G401.6 (cell line): Measurements from ENCODE around the gene C17orf78.
"Not testable (repeated sequence)": the region's sequence is repeated elsewhere in the genome, so short reads cannot be mapped to it uniquely, and the experiment has no call there.

Experiments used
- FAIRE-seq: peaks from 2 replicates; lab custom pipeline; 2012; peaks lifted over from hg19 to GRCh38; lab: Jason Lieb, UNC

Gene C17orf78

DNA sequence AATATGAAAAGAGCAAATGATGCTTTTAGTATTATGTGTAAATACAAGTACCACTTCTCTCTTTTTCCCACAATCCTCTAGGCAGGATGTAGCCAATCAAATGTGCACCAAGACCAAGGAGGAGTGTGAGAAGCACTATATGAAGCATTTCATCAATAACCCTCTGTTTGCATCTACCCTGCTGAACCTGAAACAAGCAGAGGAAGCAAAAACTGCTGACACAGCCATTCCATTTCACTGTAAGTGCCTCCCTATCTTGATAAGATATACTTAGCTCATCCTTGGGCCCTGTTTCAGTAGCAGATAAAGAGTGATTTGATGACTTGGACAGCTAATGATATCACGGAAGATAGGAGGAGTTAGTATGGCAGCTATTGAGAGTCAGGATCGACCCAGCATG lies 64.6 kb downstream of the C17orf78 start:
- no peak for FAIRE-seq

DNA sequence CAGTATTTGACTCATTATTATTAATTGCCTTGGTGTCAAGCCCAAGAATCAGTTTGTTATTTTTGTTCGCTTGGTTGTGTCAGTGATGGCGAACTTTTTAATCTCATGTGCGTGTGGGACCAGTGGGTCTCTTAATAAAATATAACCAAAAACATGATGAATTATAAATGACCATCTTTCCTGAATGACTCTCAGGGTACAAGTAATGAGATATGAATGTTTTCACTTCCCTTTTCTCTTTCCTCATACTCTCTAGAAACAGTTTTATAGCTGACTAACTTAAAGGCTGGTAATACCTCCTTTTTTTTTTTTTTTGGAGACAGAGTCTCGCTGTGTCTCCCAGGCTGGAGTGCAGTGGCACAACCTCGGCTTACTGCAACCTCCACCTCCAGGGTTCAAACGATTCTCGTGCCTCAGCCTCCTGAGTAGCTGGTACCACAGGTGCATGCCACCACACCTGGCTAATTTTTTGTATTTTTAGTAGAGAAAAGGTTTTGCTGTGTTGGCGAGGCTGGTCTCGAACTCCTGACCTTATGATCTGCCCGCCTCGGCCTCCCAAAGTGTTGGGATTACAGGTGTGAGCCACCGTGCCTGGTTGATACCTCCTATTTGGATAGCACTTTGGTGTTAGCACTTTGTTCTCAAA lies 65.7 kb downstream of the C17orf78 start:
- FAIRE-seq = not testable (repeated sequence)
